ENCODE results near the gene WASHC3.

- no peak for TF ChIP-seq CTCF (IDR thresholded peaks at IDR 0.05)
- no peak for TF ChIP-seq EZH2 (IDR thresholded peaks at IDR 0.05)
These were observed 5.9 kb upstream of the WASHC3 start for GRCh38 chr12:102067574-102068258.
